ENCODE data around the gene PLA2R1. TPM values are rescaled to one million over a fixed set of nuclear protein-coding genes. Genes with fewer than 3 reads are reported as not detected.

Gene PLA2R1
- polyA plus RNA-seq, 1 of the 3 experiments (the other 2 are of a cell fraction), result not detected

GRCh38 chr2:159960414-159960813 lies 102.0 kb downstream of the PLA2R1 start:
- no peaks in the 10 kb centered on the region for H4K20me1 ChIP-seq (ENCODE audit: insufficient read depth)
- H3F3A ChIP-seq (replicated peaks; ENCODE audit: insufficient read depth), result peaks cover 8% of the 10 kb centered on the region
- no peak overlapping the region for H3K9ac ChIP-seq
- H3K79me2 ChIP-seq (ENCODE audit: insufficient read depth), result no peaks in the 10 kb centered on the region
- no peak for DNase-seq
- H3K9me2 ChIP-seq, result no peaks in the 10 kb centered on the region
- no peak overlapping the region for H3K4me3 ChIP-seq (ENCODE audit: low read depth in 2 of 2, low read length in 1 of 2)
- TF ChIP-seq RFX5 (IDR thresholded peaks at IDR 0.05; ENCODE audit: low read length) (no peak), EP300 (IDR thresholded peaks at IDR 0.05; ENCODE audit: borderline replicate concordance in 1 of 2, low read depth in 1 of 2, low read length in 1 of 2) (peak in 1 of 2 experiments; percentile 35; a peak in 1 of 4 replicates), ZBTB33 (IDR thresholded peaks at IDR 0.05; ENCODE audit: borderline replicate concordance, low read depth) (no peak), MAX (IDR thresholded peaks at IDR 0.05; ENCODE audit: low read depth) (no peak), GABPA (IDR thresholded peaks at IDR 0.05; ENCODE audit: low read depth) (no peak), MEF2A (IDR thresholded peaks at IDR 0.05; ENCODE audit: borderline replicate concordance, low read depth) (no peak), USF2 (IDR thresholded peaks at IDR 0.05; ENCODE audit: borderline replicate concordance, low read depth, low read length) (no peak), RXRA (IDR thresholded peaks at IDR 0.05; ENCODE audit: borderline replicate concordance, low read depth) (0 out of 2 replicates have a peak, but pooled peaks have one; percentile 50), FOXJ3 (CRISPR knock-in tag; IDR thresholded peaks at IDR 0.05) (no peak), PBX3 (IDR thresholded peaks at IDR 0.05) (peak; percentile 45), JUND (IDR thresholded peaks at IDR 0.05) (peak; percentile 80), MXI1 (IDR thresholded peaks at IDR 0.05; ENCODE audit: low read depth, low read length) (no peak), NFIC (IDR thresholded peaks at IDR 0.05; ENCODE audit: borderline replicate concordance) (no peak), SIN3A (IDR thresholded peaks at IDR 0.05; ENCODE audit: borderline replicate concordance, low read depth, low read length) (no peak), YY1 (IDR thresholded peaks at IDR 0.05; ENCODE audit: low read depth) (no peak), NRF1 (IDR thresholded peaks at IDR 0.05; ENCODE audit: low read depth, low read length) (no peak), FOSL2 (IDR thresholded peaks at IDR 0.05; ENCODE audit: borderline replicate concordance, low read depth) (peak; percentile 88), RAD21 (IDR thresholded peaks at IDR 0.05; ENCODE audit: low read length) (no peak), EZH2phosphoT487 (IDR thresholded peaks at IDR 0.05; ENCODE audit: borderline replicate concordance, low read depth) (no peak), ELF1 (IDR thresholded peaks at IDR 0.05) (no peak), TCF12 (IDR thresholded peaks at IDR 0.05) (peak; percentile 37), TAF1 (IDR thresholded peaks at IDR 0.05; ENCODE audit: borderline replicate concordance, low read depth, low read length) (no peak)
- TF ChIP-seq, protein P1, sequence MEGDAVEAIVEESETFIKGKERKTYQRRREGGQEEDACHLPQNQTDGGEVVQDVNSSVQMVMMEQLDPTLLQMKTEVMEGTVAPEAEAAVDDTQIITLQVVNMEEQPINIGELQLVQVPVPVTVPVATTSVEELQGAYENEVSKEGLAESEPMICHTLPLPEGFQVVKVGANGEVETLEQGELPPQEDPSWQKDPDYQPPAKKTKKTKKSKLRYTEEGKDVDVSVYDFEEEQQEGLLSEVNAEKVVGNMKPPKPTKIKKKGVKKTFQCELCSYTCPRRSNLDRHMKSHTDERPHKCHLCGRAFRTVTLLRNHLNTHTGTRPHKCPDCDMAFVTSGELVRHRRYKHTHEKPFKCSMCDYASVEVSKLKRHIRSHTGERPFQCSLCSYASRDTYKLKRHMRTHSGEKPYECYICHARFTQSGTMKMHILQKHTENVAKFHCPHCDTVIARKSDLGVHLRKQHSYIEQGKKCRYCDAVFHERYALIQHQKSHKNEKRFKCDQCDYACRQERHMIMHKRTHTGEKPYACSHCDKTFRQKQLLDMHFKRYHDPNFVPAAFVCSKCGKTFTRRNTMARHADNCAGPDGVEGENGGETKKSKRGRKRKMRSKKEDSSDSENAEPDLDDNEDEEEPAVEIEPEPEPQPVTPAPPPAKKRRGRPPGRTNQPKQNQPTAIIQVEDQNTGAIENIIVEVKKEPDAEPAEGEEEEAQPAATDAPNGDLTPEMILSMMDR (IDR thresholded peaks at IDR 0.05), result no peak
- TF ChIP-seq, protein P2, sequence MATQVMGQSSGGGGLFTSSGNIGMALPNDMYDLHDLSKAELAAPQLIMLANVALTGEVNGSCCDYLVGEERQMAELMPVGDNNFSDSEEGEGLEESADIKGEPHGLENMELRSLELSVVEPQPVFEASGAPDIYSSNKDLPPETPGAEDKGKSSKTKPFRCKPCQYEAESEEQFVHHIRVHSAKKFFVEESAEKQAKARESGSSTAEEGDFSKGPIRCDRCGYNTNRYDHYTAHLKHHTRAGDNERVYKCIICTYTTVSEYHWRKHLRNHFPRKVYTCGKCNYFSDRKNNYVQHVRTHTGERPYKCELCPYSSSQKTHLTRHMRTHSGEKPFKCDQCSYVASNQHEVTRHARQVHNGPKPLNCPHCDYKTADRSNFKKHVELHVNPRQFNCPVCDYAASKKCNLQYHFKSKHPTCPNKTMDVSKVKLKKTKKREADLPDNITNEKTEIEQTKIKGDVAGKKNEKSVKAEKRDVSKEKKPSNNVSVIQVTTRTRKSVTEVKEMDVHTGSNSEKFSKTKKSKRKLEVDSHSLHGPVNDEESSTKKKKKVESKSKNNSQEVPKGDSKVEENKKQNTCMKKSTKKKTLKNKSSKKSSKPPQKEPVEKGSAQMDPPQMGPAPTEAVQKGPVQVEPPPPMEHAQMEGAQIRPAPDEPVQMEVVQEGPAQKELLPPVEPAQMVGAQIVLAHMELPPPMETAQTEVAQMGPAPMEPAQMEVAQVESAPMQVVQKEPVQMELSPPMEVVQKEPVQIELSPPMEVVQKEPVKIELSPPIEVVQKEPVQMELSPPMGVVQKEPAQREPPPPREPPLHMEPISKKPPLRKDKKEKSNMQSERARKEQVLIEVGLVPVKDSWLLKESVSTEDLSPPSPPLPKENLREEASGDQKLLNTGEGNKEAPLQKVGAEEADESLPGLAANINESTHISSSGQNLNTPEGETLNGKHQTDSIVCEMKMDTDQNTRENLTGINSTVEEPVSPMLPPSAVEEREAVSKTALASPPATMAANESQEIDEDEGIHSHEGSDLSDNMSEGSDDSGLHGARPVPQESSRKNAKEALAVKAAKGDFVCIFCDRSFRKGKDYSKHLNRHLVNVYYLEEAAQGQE (IDR thresholded peaks at IDR 0.05; ENCODE audit: low read depth, low read length), result no peak
- ChIA-PET POLR2A (no interaction called here), CTCF (no interaction called here)
- H3K27me3 ChIP-seq (ENCODE audit: insufficient read depth), result no peaks in the 10 kb centered on the region
- no peaks in the 10 kb centered on the region; a peak in 2 of 4 replicates for H3K4me1 ChIP-seq (ENCODE audit: control insufficient read depth in 1 of 2, insufficient read depth in 2 of 2, low read depth in 1 of 2, low read length in 1 of 2)
- WGBS (ENCODE audit: low lambda C conversion rate), result 94% methylated on average over 2 of the region's 2 CpGs
- peak overlapping the region; percentile 50 to 66; a peak in 3 of 4 replicates for H3K27ac ChIP-seq (ENCODE audit: low read depth in 2 of 2, low read length in 1 of 2)
- no peaks in the 10 kb centered on the region for H3K36me3 ChIP-seq (replicated peaks in 1 of 2; ENCODE audit: control insufficient read depth in 1 of 2, insufficient read depth in 2 of 2, low read length in 1 of 2)
- H2AFZ ChIP-seq (ENCODE audit: low read depth), result peak overlapping the region; percentile 10
- no peaks in the 10 kb centered on the region for H3K9me3 ChIP-seq
- peak overlapping the region; percentile 51 for H3K4me2 ChIP-seq

Data from SK-N-SH (cell line).